Left lobe of liver (tissue), 2 donors: ENCODE measurements around the gene PFN1. TPM values are rescaled to one million over a fixed set of nuclear protein-coding genes. Genes with fewer than 3 reads are reported as not detected.
A peak's percentile ranks its signal among the peaks of the same experiment; 100 is the strongest.

Source experiments
- ATAC-seq: fragments of 200-7000 bp; cut with Tn5 transposase; one replicate; pipeline ENCODE4 v1.9.1; 2020; ENCODE audit warnings: mild to moderate bottlenecking, moderate library complexity
- DNase-seq: peaks from one replicate; pipeline ENCODE4 v3.0.0-alpha.2; 2020; ENCODE audit warnings: low spot score
- total RNA-seq: library from RNA; stranded (reverse); gene quantifications from one replicate; pipeline ENCODE4 v1.2.1, GENCODE V29; 2021
- donor health status: DM: no; HTN: no; CAD: no; lungs with moderate emphysema.
- donor health status: DM: no; HTN: yes; CAD: no.

Gene PFN1
- total RNA-seq, 1 donor from 2014 or later: 254 TPM

DNA sequence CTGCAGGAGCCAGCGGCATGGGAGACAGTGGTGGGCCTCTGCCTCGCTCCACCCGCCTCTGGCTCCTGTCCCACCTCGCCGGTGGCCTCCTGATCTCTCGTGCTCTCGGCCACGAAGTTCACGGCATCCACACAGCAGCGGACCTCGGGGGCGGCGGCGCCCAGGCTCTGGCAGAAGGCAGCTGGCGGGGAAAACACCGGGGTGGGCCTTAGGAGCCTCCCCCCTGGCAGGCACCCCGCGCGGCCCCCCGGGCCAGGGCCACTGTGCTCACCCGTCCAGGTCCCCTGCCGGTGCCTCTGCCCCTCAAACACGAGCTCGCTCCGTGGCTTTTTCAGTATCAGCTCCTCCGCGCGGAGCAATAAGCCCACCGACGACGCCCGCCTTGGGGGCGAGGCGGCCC is 49.4 kb downstream of the PFN1 start:
- ATAC-seq: peak; percentile 16
- DNase-seq: peak; percentile 65

- ATAC-seq (peak; percentile 65), DNase-seq (peak; percentile 88)
Measured at GRCh38 chr17:4898351-4898750, 50.0 kb downstream of the PFN1 start.

GRCh38 chr17:4897785-4898184 is 50.5 kb downstream of the PFN1 start:
- no peak for ATAC-seq
- DNase-seq: no peak

DNA sequence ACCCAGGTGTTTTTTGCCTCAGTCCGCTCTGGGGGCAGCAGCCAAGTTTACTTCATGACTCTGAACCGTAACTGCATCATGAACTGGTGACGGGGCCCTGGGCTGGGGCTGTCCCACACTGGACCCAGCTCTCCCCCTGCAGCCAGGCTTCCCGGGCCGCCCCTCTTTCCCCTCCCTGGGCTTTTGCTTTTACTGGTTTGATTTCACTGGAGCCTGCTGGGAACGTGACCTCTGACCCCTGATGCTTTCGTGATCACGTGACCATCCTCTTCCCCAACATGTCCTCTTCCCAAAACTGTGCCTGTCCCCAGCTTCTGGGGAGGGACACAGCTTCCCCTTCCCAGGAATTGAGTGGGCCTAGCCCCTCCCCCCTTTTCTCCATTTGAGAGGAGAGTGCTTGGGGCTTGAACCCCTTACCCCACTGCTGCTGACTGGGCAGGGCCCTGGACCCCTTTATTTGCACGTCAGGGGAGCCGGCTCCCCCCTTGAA is 51.1 kb downstream of the PFN1 start:
- ATAC-seq (no peak), DNase-seq (no peak)

DNA sequence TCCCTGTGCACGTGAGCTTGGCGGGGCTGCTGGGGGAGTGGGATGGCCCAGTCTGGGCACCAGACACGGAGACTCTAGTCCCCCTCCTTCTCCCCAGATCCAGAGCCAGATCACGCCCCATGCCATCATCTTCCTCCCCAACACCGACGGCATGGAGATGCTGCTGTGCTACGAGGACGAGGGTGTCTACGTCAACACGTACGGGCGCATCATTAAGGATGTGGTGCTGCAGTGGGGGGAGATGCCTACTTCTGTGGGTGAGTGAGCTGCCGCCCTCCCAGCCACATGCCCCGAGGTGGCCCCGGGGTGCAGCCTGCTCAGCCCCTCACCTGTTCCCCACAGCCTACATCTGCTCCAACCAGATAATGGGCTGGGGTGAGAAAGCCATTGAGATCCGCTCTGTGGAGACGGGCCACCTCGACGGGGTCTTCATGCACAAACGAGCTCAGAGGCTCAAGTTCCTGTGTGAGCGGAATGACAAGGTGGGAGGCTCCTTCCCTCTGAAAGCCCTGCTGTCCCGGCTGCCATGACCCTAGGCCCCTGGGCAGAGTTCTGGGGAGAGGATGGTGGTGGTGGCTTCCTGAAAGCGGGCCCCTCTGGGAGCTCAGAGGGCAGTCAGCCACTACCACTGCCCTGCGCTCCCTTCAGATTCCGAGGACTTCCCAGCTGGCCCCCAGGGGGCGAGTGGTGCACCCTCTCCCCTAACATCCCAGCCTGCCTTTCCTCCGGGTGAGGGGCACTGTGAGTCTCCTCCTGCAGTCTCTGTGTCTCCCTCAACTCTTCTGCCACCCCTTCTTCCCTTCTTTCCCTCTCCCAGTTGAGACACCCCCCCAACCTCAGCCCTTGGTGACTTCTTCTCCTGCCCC is 51.8 kb downstream of the PFN1 start:
- DNase-seq (no peak), ATAC-seq (no peak)

GRCh38 chr17:4895657-4896331 is 52.5 kb downstream of the PFN1 start:
- no peak for ATAC-seq
- no peak for DNase-seq

Other genes with a start within 250 kb of the PFN1 start
- gene PELP1, start 244.4 kb downstream of the PFN1 start, total RNA-seq: 17.5 TPM
- gene ARRB2, start 237.9 kb downstream of the PFN1 start, total RNA-seq: 26.2 TPM
- 13.3 TPM for gene MED11, start 217.1 kb downstream of the PFN1 start, total RNA-seq
- 0.63 TPM for gene ZMYND15, start 208.7 kb downstream of the PFN1 start, total RNA-seq
- gene CXCL16, start 208.6 kb downstream of the PFN1 start, total RNA-seq: 14.5 TPM
- 79.0 TPM for gene TM4SF5, start 176.6 kb downstream of the PFN1 start, total RNA-seq
- gene VMO1, start 162.2 kb downstream of the PFN1 start, total RNA-seq: 8.2 TPM
- 28.0 TPM for gene GLTPD2, start 159.6 kb downstream of the PFN1 start, total RNA-seq
- gene PSMB6, start 152.4 kb downstream of the PFN1 start, total RNA-seq: 79.1 TPM
- gene PLD2, start 141.4 kb downstream of the PFN1 start, total RNA-seq: 8.5 TPM
- gene MINK1, start 115.2 kb downstream of the PFN1 start, total RNA-seq: 34.1 TPM
- 4.1 TPM for gene C17orf107, start 49.0 kb downstream of the PFN1 start, total RNA-seq
- 3.1 TPM for gene CHRNE, start 45.4 kb downstream of the PFN1 start, total RNA-seq
- gene GP1BA, start 16.3 kb downstream of the PFN1 start, total RNA-seq: not detected
- 44.7 TPM for gene SLC25A11, start 8.5 kb downstream of the PFN1 start, total RNA-seq
- 78.9 TPM for gene RNF167, start 8.3 kb downstream of the PFN1 start, total RNA-seq
- 52.7 TPM for gene ENO3, start 2.6 kb upstream of the PFN1 start, total RNA-seq
- gene SPAG7, start 19.3 kb upstream of the PFN1 start, total RNA-seq: 20.3 TPM
- gene CAMTA2, start 39.1 kb upstream of the PFN1 start, total RNA-seq: 17.7 TPM
- gene INCA1, start 49.0 kb upstream of the PFN1 start, total RNA-seq: 0.88 TPM
- 126 TPM for gene KIF1C, start 49.4 kb upstream of the PFN1 start, total RNA-seq
- gene SLC52A1, start 86.9 kb upstream of the PFN1 start, total RNA-seq: 0.08 TPM
- gene ZFP3, start 129.9 kb upstream of the PFN1 start, total RNA-seq: 0.83 TPM
- 5.3 TPM for gene ZNF232, start 163.3 kb upstream of the PFN1 start, total RNA-seq
- gene USP6, start 167.5 kb upstream of the PFN1 start, total RNA-seq: 0.08 TPM
- gene ZNF594, start 243.3 kb upstream of the PFN1 start, total RNA-seq: 2.3 TPM